ENCODE measurements around the gene CTXND2. TPM values are rescaled to one million over a fixed set of nuclear protein-coding genes. Genes with fewer than 3 reads are reported as not detected.
"Not testable (repeated sequence)": the region's sequence is repeated elsewhere in the genome, so short reads cannot be mapped to it uniquely, and the experiment has no call there.

The CTXND2 gene
- not detected for total RNA-seq
- long read RNA-seq, donor 1: 0 reads
- long read RNA-seq, donor 2: 0 reads

DNA sequence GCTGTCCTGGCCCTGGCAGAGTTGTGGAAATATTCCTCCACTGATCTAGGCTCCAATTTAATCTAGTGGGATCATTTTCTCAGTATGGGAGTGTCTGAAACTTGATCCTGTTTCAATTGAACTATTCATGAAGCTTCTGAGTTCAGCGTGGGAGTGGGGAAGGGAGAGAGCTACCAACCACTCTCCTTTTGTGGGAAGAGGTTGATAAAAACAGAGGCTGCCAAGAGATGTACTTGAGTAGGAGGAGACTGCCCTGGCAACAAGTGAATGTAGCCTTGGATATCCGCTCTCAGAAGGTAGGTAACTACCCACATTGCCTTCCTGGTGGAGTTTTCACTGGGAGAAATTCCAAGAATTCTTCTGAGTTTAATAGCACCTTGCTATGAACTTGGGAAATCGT is at the start of gene CTXND2:
CTXND2 (plus strand) TSS at position 119 of the 400 bp plus-strand sequence. CDS start 25,179 bp downstream, outside the sequence.
- intact Hi-C loops (cut with DNase I): no loop called here
- no peak for DNase-seq (ENCODE audit: low spot score)

DNA sequence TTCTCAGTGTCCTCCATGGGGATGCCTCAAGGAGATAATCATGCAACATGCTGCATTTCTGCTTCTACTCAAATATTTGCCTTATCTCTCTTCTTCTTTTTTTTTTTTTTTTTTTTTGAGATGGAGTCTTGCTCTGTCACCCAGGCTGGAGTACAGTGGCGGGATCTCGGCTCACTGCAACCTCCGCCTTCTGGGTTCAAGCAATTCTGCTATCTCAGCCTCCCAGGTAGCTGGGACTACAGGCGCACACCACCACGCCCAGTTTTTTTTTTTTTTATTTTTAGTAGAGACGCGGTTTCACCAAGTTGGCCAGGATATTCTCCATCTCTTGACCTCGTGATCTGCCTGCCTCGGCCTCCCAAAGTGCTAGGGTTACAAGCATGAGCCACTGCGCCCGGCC is 46.1 kb upstream of the CTXND2 start:
- intact Hi-C loops (cut with DNase I); DNase-seq (ENCODE audit: low spot score): not testable (repeated sequence)

GRCh38 chr1:150841626-150842025 is 45.3 kb upstream of the CTXND2 start:
- intact Hi-C loops (cut with DNase I): no loop called here
- DNase-seq (ENCODE audit: low spot score): no peak

DNA sequence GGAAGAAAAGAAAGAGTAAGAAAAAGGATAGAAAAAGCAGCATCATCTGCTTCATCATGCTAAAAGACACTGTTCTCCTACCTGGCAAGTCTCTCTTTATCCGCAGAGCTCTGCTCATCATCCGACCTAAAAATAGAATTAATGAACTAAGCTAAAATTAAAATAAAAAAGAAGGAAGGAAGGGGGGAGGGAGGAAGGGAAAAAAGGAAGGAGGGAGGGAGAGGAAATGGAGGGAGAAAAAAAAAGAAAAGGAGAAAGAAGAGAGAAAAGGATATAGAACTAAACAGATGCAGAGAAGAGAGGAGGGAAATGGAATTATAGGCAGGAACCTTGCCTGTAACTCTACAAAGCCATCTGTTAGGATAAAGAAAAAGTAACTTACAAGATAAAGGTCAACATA is 44.6 kb upstream of the CTXND2 start:
- intact Hi-C loops (cut with DNase I): no loop called here
- DNase-seq (ENCODE audit: low spot score): no peak

DNA sequence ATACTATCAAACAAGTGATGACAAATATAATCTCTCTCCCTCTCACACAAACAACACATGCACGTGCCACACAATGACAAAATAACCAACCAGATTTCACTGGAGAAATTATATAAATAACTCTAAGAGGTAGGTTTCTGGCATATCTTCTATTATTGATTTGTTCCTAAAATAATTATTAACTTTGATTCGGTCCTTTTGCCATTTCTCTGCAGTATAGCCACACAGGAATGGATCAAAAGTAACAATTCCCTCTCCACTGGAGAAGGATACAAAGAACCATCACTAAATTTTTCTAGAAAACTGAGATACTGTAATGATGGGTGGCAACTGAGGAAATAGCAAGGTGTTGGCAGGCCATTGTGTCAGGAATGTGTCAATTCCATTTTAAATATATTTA is 44.0 kb upstream of the CTXND2 start:
- no peak for DNase-seq (ENCODE audit: low spot score)
- intact Hi-C loops (cut with DNase I): no loop called here

DNA sequence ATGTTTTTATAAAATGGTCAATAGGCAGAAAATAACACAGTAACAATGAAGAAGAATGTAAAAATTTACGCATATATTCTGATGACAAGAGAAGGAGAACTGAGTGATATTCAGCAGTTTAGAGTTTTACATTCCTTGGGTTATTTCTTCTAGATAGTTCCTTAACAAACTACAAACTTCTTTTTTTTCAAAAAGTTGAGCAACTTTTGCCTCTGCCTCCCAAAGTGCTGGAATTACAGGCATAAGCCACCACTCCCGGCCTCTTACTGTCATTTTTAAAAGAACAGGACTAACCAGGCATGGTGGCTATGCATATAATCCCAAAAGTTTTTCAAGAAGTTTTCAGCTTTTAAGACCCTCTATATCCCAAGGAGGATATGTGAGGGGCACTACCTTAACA is 43.5 kb upstream of the CTXND2 start:
- intact Hi-C loops (cut with DNase I): no loop called here
- DNase-seq (ENCODE audit: low spot score): no peak

- intact Hi-C loops (cut with DNase I): no loop called here
- no peak for DNase-seq (ENCODE audit: low spot score)
Measured at GRCh38 chr1:150846473-150847146, 40.3 kb upstream of the CTXND2 start.

- intact Hi-C loops (cut with DNase I); DNase-seq (ENCODE audit: low spot score): not testable (repeated sequence)
Measured at GRCh38 chr1:150850801-150851362, 36.1 kb upstream of the CTXND2 start.

GRCh38 chr1:150852734-150853133 is 34.2 kb upstream of the CTXND2 start:
- DNase-seq (ENCODE audit: low spot score); intact Hi-C loops (cut with DNase I): not testable (repeated sequence)

GRCh38 chr1:150863724-150864123 is 23.2 kb upstream of the CTXND2 start:
- intact Hi-C loops (cut with DNase I): no loop called here
- DNase-seq (ENCODE audit: low spot score): no peak

- DNase-seq (ENCODE audit: low spot score); intact Hi-C loops (cut with DNase I): not testable (repeated sequence)
Measured at GRCh38 chr1:150864200-150864599, 22.7 kb upstream of the CTXND2 start.

DNA sequence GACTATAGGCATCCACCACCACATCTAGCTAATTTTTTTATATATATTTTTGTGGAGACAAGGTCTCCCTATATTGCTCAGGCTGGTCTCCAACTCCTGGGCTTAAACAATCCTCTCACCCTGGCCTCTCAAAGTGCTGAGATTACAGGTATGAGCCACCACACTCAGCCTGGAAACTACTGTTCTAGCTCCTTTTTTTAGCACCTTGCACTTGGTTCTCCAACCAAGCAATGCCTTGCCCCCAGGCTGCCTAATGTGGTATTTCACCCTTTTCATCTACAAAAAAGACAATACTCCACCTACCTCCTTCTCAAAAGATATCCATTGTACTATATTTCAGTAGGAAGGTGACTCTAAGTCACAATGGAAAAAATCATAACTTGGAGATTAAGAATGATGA is 17.3 kb upstream of the CTXND2 start:
- intact Hi-C loops (cut with DNase I): no loop called here
- no peak for DNase-seq (ENCODE audit: low spot score)

GRCh38 chr1:150872572-150872971 is 14.4 kb upstream of the CTXND2 start:
- intact Hi-C loops (cut with DNase I): no loop called here
- DNase-seq (ENCODE audit: low spot score): no peak

DNA sequence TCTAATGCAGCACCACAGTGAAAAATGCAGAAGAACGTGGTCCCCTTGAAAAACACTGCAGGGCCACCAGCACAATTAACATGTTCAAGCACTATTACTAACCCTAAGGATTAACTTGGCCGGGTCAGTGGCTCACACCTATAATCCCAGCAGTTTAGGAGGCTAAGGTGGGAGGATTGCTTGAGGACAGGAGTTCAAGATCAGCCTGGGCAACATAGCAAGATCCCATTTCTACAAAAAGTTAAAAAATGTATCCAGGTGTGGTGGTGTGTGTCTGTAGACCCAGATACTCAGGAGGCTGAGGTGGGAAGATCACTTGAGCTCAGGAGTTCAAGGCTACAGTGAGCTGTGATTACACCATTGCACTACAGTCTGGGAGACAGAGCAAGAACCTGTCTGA is 13.4 kb upstream of the CTXND2 start:
- no peak for DNase-seq (ENCODE audit: low spot score)
- intact Hi-C loops (cut with DNase I): no loop called here

DNA sequence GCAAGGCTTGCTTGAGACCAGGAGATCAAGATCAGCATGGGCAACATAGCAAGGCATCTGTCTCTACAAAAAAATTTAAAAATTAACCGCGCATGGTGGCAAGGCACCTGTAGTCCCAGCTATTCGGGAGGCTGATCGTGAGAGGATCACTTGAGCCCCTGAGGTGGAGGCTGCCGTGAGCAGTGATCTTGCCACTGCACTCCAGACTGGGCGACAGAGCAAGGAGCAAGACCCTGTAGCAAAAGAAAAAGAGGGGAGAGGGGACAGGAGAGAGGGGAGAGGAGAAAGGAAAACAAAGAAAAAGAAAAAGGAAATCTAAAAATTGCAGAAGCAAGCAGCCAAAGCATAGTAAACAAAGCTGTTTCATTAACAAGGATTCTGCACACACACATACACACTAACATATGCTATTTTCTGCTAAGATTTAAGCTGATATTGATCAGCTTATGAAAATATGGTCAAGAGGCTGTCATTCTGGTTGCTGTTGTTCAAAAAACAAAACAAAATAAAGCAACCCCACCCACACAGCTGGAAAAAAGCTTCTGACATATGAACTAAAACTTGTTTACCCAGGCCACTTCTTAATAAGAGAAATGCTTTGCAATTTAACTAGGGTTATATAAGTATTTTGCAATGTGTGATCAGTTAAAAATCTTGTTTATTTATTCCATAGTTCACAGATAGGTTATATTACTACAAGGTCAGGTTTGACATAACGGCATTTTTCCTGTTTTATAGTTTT is 12.3 kb upstream of the CTXND2 start:
- intact Hi-C loops (cut with DNase I): no loop called here

GRCh38 chr1:150875197-150876118 is 11.5 kb upstream of the CTXND2 start:
- DNase-seq (ENCODE audit: low spot score): no peak
- intact Hi-C loops (cut with DNase I): no loop called here

More for the DNA sequence above, 12.3 kb upstream of the CTXND2 start:
- no peak for DNase-seq (ENCODE audit: low spot score)

- no peak for DNase-seq (ENCODE audit: low spot score)
- intact Hi-C loops (cut with DNase I): no loop called here
Measured at GRCh38 chr1:150876119-150876454, 10.8 kb upstream of the CTXND2 start.

- intact Hi-C loops (cut with DNase I): not testable (repeated sequence)
Measured at GRCh38 chr1:150878931-150879330, 8.0 kb upstream of the CTXND2 start.

DNA sequence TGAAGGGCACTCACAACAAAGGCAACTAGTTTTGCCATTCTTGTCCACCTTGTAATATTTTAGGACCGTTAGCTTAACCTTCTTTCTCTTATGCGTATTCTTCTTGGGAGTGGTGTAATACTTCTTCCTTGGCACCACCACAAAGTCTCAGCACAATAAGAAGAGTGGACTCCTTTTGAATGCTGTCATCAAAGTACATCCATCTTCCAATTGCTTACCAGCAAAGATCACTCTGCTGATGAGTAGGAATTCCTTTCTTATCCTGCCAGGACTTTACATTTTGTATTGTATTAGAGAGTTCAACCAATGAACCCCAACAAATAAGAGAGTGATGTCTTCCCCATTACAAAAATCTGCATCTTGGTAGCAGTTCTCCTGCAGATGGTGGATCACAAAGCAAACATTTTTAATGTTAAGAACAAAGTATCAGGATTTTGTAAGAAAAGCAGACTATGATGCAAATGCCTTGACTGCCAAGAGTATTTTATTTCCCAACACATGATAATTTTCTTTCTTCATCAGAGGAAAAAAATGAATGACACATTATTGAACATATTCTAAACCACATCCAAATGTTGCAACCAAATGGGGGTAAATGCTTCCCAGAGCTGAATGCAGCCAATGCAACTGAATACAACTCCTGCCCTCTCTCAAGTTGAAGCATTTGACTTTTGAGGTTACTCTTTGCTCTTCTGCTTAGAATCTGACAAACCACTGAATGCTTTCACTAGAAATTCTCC is 5.4 kb upstream of the CTXND2 start:
- no peak for DNase-seq (ENCODE audit: low spot score)
- intact Hi-C loops (cut with DNase I): no loop called here

More at GRCh38 chr1:150878931-150879330, 8.0 kb upstream of the CTXND2 start:
- DNase-seq (ENCODE audit: low spot score): not testable (repeated sequence)

Measured in posterior vena cava (tissue), 2 donors.